Tibial nerve (tissue), 4 donors: ENCODE measurements around the gene CUX1. TPM values are rescaled to one million over a fixed set of nuclear protein-coding genes. Genes with fewer than 3 reads are reported as not detected.
A peak's percentile ranks its signal among the peaks of the same experiment; 100 is the strongest.
"Not testable (repeated sequence)": the region's sequence is repeated elsewhere in the genome, so short reads cannot be mapped to it uniquely, and the experiment has no call there.

ENCODE experiments used
- DNase-seq, 2 donors: peaks; one replicate each; pipeline ENCODE4 v3.0.0-alpha.2; 2019; ENCODE audit warnings: low spot score in 2 of 2
- H3K27ac ChIP-seq, 4 donors: fragments of 200-600 bp; sonication (generic) in 3 of 4; one replicate each; pipeline ENCODE4 v1.5.1; 2017 to 2019; ENCODE audit warnings: mild to moderate bottlenecking in 1 of 4
- H3K27me3 ChIP-seq, 2 donors: fragments of 200-600 bp; sonication (generic) in 1 of 2; one replicate each; pipeline versions ENCODE4 v1.5.1 to v1.6.0; 2017 to 2019
- H3K36me3 ChIP-seq, 3 donors: fragments of 200-600 bp; sonication (generic); one replicate each; pipeline ENCODE4 v1.5.1; 2018 to 2019
- H3K4me1 ChIP-seq, 4 donors: fragments of 200-600 bp; sonication (generic) in 3 of 4; one replicate each; pipeline ENCODE4 v1.5.1; 2017 to 2019
- H3K4me3 ChIP-seq, 4 donors: fragments of 200-600 bp; sonication (generic) in 3 of 4; one replicate each; pipeline ENCODE4 v1.5.1; 2017 to 2019; ENCODE audit warnings: mild to moderate bottlenecking in 1 of 4, moderate library complexity in 1 of 4
- H3K9me3 ChIP-seq, 4 donors: fragments of 200-600 bp; sonication (generic) in 3 of 4; one replicate each; pipeline ENCODE4 v1.5.1; 2017 to 2019
- EP300 ChIP-seq, 2 donors: sonication (generic); formaldehyde crosslinking; IDR thresholded peaks; one replicate each; pipeline ENCODE4 v1.6.1; 2017; ENCODE audit warnings: antibody characterized with exemption in 2 of 2, mild to moderate bottlenecking in 1 of 2
- POLR2A ChIP-seq, 2 donors: fragments of 450-650 bp; IDR thresholded peaks; one replicate each; pipeline ENCODE4 v1.6.1; 2017; ENCODE audit warnings: antibody characterized with exemption in 2 of 2, mild to moderate bottlenecking in 2 of 2, moderate library complexity in 2 of 2
- WGBS, 2 donors: methylation state at CpG; one replicate each; pipeline ENCODE4 v1.1.5; 2018; 5-methylcytosine and 5-hydroxymethylcytosine counted together
- total RNA-seq, 4 donors: library from RNA; depleted of rRNA; stranded (reverse); fragments of >200 nt; gene quantifications; one replicate each; pipeline ENCODE4 v1.1.0, GENCODE V29; 2016
- TF ChIP-seq, protein P1 (sequence below), 5 experiments: fragments of 200-600 bp in 3 of 5; fragments of 450-650 bp in 2 of 5; sonication (generic) in 3 of 5; IDR thresholded peaks; one replicate each; pipeline ENCODE4 v1.5.1; 2016 to 2019; ENCODE audit warnings: antibody characterized with exemption in 5 of 5, mild to moderate bottlenecking in 3 of 5, moderate library complexity in 2 of 5

CUX1 gene
- total RNA-seq, 4 donors from 2014 or later = 74.5 to 104 (median 84.3) TPM

DNA sequence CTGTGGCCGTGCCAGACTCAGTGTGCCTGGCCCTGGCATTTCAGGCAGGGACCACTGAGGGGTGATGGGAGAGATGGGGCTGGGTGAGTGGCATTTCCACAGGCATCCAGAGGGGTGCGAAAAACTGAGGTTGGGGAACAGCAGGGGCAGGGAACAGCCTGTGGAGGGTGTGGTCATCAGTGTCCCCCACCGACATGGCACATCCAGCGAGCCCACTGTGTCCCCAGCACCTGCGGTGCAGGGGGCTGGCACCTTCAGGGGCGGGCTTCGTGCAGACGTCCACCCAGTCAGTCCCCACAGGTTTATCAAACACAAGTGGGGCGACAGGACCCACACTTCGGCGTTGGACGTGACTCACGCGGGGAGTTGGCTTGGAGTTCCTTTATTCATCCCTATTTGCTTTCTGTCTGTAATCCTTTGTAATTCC, 14.8 kb downstream of the CUX1 start:
- Histone ChIP-seq H3K9me3 (no peaks in the 10 kb centered on the region), H3K36me3 (peaks cover 0 to 9% (median 0%) of the 10 kb centered on the region in 3 donors), H3K27me3 (no peaks in the 10 kb centered on the region), H3K27ac (peak overlapping the region in 1 of 4 donors; percentile 37), H3K4me3 (no peak overlapping the region), H3K4me1 (peaks cover 0 to 18% (median 0%) of the 10 kb centered on the region in 4 donors)
- TF ChIP-seq EP300 (IDR thresholded peaks at IDR 0.05) (no peak), POLR2A (IDR thresholded peaks at IDR 0.05) (no peak)
- TF ChIP-seq, protein P1, sequence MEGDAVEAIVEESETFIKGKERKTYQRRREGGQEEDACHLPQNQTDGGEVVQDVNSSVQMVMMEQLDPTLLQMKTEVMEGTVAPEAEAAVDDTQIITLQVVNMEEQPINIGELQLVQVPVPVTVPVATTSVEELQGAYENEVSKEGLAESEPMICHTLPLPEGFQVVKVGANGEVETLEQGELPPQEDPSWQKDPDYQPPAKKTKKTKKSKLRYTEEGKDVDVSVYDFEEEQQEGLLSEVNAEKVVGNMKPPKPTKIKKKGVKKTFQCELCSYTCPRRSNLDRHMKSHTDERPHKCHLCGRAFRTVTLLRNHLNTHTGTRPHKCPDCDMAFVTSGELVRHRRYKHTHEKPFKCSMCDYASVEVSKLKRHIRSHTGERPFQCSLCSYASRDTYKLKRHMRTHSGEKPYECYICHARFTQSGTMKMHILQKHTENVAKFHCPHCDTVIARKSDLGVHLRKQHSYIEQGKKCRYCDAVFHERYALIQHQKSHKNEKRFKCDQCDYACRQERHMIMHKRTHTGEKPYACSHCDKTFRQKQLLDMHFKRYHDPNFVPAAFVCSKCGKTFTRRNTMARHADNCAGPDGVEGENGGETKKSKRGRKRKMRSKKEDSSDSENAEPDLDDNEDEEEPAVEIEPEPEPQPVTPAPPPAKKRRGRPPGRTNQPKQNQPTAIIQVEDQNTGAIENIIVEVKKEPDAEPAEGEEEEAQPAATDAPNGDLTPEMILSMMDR (IDR thresholded peaks at IDR 0.05) = no peak
- DNase-seq = no peak
- 71 to 82% methylated on average over 14 of the region's 14 CpGs for WGBS, 2 donors

DNA sequence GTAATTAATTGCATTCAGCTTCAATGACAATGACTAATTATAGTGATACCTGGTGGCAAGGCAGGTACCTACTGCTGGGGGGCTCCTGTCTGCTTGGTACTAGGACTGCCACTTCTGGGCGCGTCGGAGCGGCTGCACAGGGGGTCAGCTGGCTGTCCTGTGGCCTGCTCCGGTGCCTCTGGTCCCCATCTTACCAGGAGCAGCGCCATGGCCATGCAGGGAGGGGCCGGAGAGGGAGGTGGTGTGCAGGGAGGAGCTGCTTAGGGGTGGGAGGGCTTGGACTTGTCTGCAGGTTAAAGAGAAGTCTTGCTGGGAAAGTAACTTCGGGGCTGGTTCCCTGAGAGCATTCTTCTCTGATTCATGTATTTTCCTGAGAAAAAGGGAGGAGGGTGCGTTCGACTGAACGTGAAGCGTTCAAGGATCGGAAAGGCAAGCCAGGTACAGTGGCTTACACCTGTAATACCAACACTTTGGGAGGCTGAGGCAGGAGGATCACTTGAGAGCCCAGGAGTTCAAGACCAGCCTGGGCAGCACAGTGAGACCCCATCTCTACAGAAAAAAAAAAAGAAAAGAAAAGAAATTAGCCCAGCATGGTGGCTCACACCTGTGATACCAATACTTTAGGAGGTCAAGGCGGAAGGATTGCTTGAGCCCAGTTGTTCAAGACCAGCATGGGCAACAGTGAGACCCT, 15.4 kb downstream of the CUX1 start:
- H3K36me3 ChIP-seq = peaks cover 0 to 9% (median 0%) of the 10 kb centered on the region in 3 donors

DNA sequence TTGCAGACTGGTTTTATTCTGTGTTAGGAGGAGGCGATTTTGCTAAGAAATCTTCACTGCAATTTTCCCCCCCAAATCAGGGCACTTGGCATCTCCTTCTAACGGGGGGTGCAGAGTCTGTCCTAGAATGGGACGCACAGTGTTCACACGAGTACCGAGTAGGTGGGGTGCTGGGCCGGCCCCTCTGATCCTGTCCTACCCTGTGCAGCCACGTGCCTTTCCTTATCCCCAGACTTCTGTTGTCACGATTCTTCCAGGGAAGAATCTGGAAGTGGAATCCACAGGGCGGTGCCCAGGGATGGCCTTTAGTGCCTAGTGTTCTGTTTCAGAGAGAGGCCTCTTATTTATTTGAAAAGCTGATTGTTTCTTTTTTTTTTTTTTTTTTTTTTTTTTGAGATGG, 16.4 kb downstream of the CUX1 start:
- WGBS, 2 donors = 48 to 51% methylated on average over 9 of the region's 9 CpGs
- peaks cover 0 to 11% (median 0%) of the 10 kb centered on the region in 4 donors for H3K4me1 ChIP-seq

More for the DNA sequence above, 15.4 kb downstream of the CUX1 start:
- TF ChIP-seq EP300 (IDR thresholded peaks at IDR 0.05) (no peak), POLR2A (IDR thresholded peaks at IDR 0.05) (no peak)
- TF ChIP-seq, protein P1 (IDR thresholded peaks at IDR 0.05) = no peak
- Histone ChIP-seq H3K4me3 (no peak overlapping the region), H3K4me1 (peaks cover 0 to 18% (median 0%) of the 10 kb centered on the region in 4 donors), H3K27ac (peak overlapping the region in 1 of 4 donors; percentile 37), H3K27me3 (no peaks in the 10 kb centered on the region), H3K9me3 (no peaks in the 10 kb centered on the region)
- 93 to 94% methylated on average over 14 of the region's 14 CpGs for WGBS, 2 donors
- no peak for DNase-seq

DNA sequence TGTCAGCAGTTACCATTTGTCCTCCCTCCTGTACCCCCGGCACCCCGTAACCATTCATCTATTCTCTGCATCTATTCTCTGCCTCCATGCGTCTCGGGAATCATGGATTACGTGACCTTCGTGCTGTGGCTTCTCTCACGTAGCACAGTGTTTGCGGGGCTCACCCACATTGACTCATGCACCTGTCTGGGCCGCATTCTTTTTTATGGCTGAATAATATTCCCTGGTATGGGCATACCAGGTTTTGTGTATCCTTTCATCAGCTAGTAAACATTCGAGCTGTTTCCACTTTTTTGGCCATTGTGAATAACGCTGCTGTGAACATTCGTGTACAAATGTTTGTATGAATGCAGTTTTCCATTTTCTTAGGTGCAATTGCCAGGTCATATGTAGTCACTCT, 17.7 kb downstream of the CUX1 start:
- H3K4me3 ChIP-seq = no peak overlapping the region
- 92 to 99% methylated on average over 12 of the region's 12 CpGs for WGBS, 2 donors
- no peaks in the 10 kb centered on the region for H3K27me3 ChIP-seq
- H3K27ac ChIP-seq = no peak overlapping the region
- H3K9me3 ChIP-seq = no peaks in the 10 kb centered on the region
- peaks cover 0 to 8% (median 0%) of the 10 kb centered on the region in 4 donors for H3K4me1 ChIP-seq
- TF ChIP-seq POLR2A (IDR thresholded peaks at IDR 0.05) (no peak), EP300 (IDR thresholded peaks at IDR 0.05) (no peak)
- TF ChIP-seq, protein P1 (IDR thresholded peaks at IDR 0.05) = no peak
- DNase-seq = no peak
- H3K36me3 ChIP-seq = peaks cover 0 to 2% (median 0%) of the 10 kb centered on the region in 3 donors

More for the DNA sequence above, 16.4 kb downstream of the CUX1 start:
- Histone ChIP-seq H3K4me3 (no peak overlapping the region), H3K27me3 (no peaks in the 10 kb centered on the region), H3K9me3 (no peaks in the 10 kb centered on the region), H3K27ac (peak overlapping the region in 1 of 4 donors; percentile 21), H3K36me3 (peaks cover 0 to 9% (median 0%) of the 10 kb centered on the region in 3 donors)
- TF ChIP-seq EP300 (IDR thresholded peaks at IDR 0.05) (no peak), POLR2A (IDR thresholded peaks at IDR 0.05) (no peak)
- TF ChIP-seq, protein P1 (IDR thresholded peaks at IDR 0.05) = no peak
- no peak for DNase-seq

DNA sequence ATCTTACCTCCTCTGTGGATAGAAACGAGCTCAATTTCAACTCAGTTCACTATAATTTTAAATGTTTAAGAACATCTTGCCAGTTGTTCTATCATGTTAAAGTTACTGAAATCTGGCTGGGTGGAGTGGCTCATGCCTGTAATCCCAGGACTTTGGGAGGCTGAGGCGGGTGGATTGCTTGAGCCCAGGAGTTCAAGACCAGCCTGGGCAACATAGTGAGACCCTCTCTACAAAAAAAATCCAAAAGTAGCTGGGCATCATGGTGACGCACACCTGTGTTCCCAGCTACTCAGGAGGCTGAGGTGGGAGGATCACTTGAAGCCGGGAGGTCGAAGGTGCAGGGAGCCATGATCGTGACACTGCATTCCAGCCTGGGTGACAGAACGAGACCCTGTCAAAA, 20.0 kb downstream of the CUX1 start:
- not testable (repeated sequence) for H3K4me3 ChIP-seq, H3K27me3 ChIP-seq, H3K9me3 ChIP-seq, H3K27ac ChIP-seq, H3K4me1 ChIP-seq, DNase-seq, H3K36me3 ChIP-seq
- WGBS, 2 donors = 86 to 87% methylated on average over 7 of the region's 7 CpGs
